Fibroblast of lung (primary cell): ENCODE measurements around the gene KIF5A. TPM values are rescaled to one million over a fixed set of nuclear protein-coding genes. Genes with fewer than 3 reads are reported as not detected.
"Not testable (repeated sequence)": the region's sequence is repeated elsewhere in the genome, so short reads cannot be mapped to it uniquely, and the experiment has no call there.

Experiments used
- DNase-seq, 2 donors: peaks; one replicate each; pipeline versions ENCODE4 v3.0.0 to v3.0.0-alpha.2; 2010; ENCODE audit warnings: low read depth in 2 of 2
- H2AFZ ChIP-seq: 2 replicates; pipeline ENCODE4 v1.5.1; 2012; ENCODE audit warnings: low read length, control low read depth, inconsistent platforms
- H3K27ac ChIP-seq: 2 replicates; pipeline ENCODE4 v1.5.1; 2011; ENCODE audit warnings: low read length, control low read depth; ENCODE audit not compliant: insufficient read depth
- H3K27me3 ChIP-seq: 2 replicates; pipeline ENCODE4 v1.5.1; 2011; ENCODE audit warnings: mild to moderate bottlenecking, low read length; ENCODE audit not compliant: control insufficient read depth, insufficient read depth
- H3K36me3 ChIP-seq: 2 replicates; pipeline ENCODE4 v1.5.1; 2011; ENCODE audit warnings: low read length; ENCODE audit not compliant: control insufficient read depth, insufficient read depth
- H3K4me1 ChIP-seq: 2 replicates; pipeline ENCODE4 v1.5.1; 2011; ENCODE audit warnings: low read length; ENCODE audit not compliant: control insufficient read depth, insufficient read depth; ENCODE audit errors: extremely low read depth
- H3K4me2 ChIP-seq: 2 replicates; pipeline ENCODE4 v1.5.1; 2011; ENCODE audit warnings: low read length, control low read depth; ENCODE audit not compliant: insufficient read depth; ENCODE audit errors: extremely low read depth
- H3K4me3 ChIP-seq, 4 experiments: fragments of 200-600 bp in 1 of 4; sonication (generic) in 1 of 4; replicated peaks in 1 of 4; 2 replicates each; pipeline ENCODE4 v1.5.1; 2011 to 2016; ENCODE audit warnings: low read length in 4 of 4, low read depth in 3 of 4, mild to moderate bottlenecking in 3 of 4, control low read depth in 2 of 4, inconsistent platforms in 1 of 4, mixed read lengths in 1 of 4; ENCODE audit not compliant: insufficient read depth in 1 of 4; ENCODE audit errors: control extremely low read depth in 1 of 4
- H3K79me2 ChIP-seq: 2 replicates; pipeline ENCODE4 v1.5.1; 2012; ENCODE audit warnings: mild to moderate bottlenecking, low read length, inconsistent platforms; ENCODE audit not compliant: control insufficient read depth, insufficient read depth
- H3K9ac ChIP-seq: 2 replicates; pipeline ENCODE4 v1.5.1; 2011; ENCODE audit warnings: mild to moderate bottlenecking, low read length, control low read depth; ENCODE audit not compliant: insufficient read depth
- H3K9me3 ChIP-seq: 2 replicates; pipeline ENCODE4 v1.5.1; 2012; ENCODE audit warnings: low read depth, low read length; ENCODE audit not compliant: control insufficient read depth, insufficient read depth
- H4K20me1 ChIP-seq: 2 replicates; pipeline ENCODE4 v1.5.1; 2011; ENCODE audit warnings: low read length; ENCODE audit not compliant: control insufficient read depth, insufficient read depth; ENCODE audit errors: extremely low read depth
- CTCF ChIP-seq, 2 donors: IDR thresholded peaks in 1 of 2; conservative IDR thresholded peaks in 1 of 2; 1 replicate in 1 of 2; 2 replicates in 1 of 2; pipeline ENCODE4 v1.5.1; 2011 to 2012; ENCODE audit warnings: low read length in 2 of 2, control low read depth in 1 of 2, inconsistent platforms in 1 of 2, low read depth in 1 of 2, mild to moderate bottlenecking in 1 of 2
- EZH2 ChIP-seq: IDR thresholded peaks from 2 replicates; pipeline ENCODE4 v1.5.1; 2012; ENCODE audit warnings: low read length, control low read depth, mild to moderate bottlenecking; ENCODE audit errors: missing control alignments
- polyA plus RNA-seq, 2 donors: library from polyadenylated mRNA; depleted of rRNA in 1 of 2; stranded (reverse) in 1 of 2; unstranded in 1 of 2; fragments of >200 nt; gene quantifications; 2 replicates each; pipeline ENCODE4 v1.2.1, GENCODE V29; 2011 to 2012; ENCODE audit warnings: missing spikeins in 1 of 2
- total RNA-seq: library from RNA; depleted of rRNA; stranded (reverse); fragments of >200 nt; gene quantifications from 2 replicates; pipeline ENCODE4 v1.2.1, GENCODE V29; 2014

Gene KIF5A
- total and polyA plus RNA-seq, 2 donors (not counting 1 experiment from before 2014, with no cell fraction given) = 0.53 to 1.3 TPM

- peaks cover under 1% of the 10 kb centered on the region for H4K20me1 ChIP-seq
- peaks cover 16% of the 10 kb centered on the region for H3K79me2 ChIP-seq
- H3K4me1 ChIP-seq = peaks cover 11% of the 10 kb centered on the region
- TF ChIP-seq CTCF (conservative IDR thresholded peaks at IDR 0.05 in 1 of 2, IDR thresholded peaks at IDR 0.05 in 1 of 2; ENCODE audit: low read depth in 1 of 2, low read length in 2 of 2) (no peak), EZH2 (no peak)
- H3K36me3 ChIP-seq = peaks cover 30% of the 10 kb centered on the region
- H3K4me2 ChIP-seq = no peak overlapping the region
- H3K9me3 ChIP-seq = no peaks in the 10 kb centered on the region
- no peak for DNase-seq
- no peak overlapping the region for H2AFZ ChIP-seq
- no peak overlapping the region for H3K4me3 ChIP-seq
- no peak overlapping the region for H3K9ac ChIP-seq
- H3K27ac ChIP-seq = no peak overlapping the region
- no peaks in the 10 kb centered on the region for H3K27me3 ChIP-seq
These were observed 36.6 kb upstream of the KIF5A start for GRCh38 chr12:57513266-57513665.

GRCh38 chr12:57513677-57514076, 36.2 kb upstream of the KIF5A start:
- not testable (repeated sequence) for H3K4me2 ChIP-seq, H3K27ac ChIP-seq, H2AFZ ChIP-seq, DNase-seq, H4K20me1 ChIP-seq, H3K4me3 ChIP-seq, H3K9ac ChIP-seq, H3K27me3 ChIP-seq, H3K9me3 ChIP-seq
- H3K36me3 ChIP-seq = peaks cover 30% of the 10 kb centered on the region
- peaks cover 14% of the 10 kb centered on the region for H3K4me1 ChIP-seq
- H3K79me2 ChIP-seq = peaks cover 20% of the 10 kb centered on the region

- H3K4me2 ChIP-seq, H2AFZ ChIP-seq, H3K9me3 ChIP-seq, H3K9ac ChIP-seq, H3K27ac ChIP-seq, DNase-seq, H3K27me3 ChIP-seq, H4K20me1 ChIP-seq, H3K4me3 ChIP-seq: not testable (repeated sequence)
- Histone ChIP-seq H3K4me1 (peaks cover 14% of the 10 kb centered on the region), H3K36me3 (peaks cover 30% of the 10 kb centered on the region), H3K79me2 (peaks cover 26% of the 10 kb centered on the region)
These were observed 35.6 kb upstream of the KIF5A start for GRCh38 chr12:57514246-57514645.

- Histone ChIP-seq H2AFZ (no peak overlapping the region), H3K79me2 (peaks cover 32% of the 10 kb centered on the region), H3K4me2 (no peak overlapping the region), H3K27me3 (no peaks in the 10 kb centered on the region), H3K36me3 (peaks cover 30% of the 10 kb centered on the region), H3K4me3 (no peak overlapping the region), H3K9me3 (no peaks in the 10 kb centered on the region), H3K9ac (no peak overlapping the region), H4K20me1 (peaks cover 3% of the 10 kb centered on the region), H3K27ac (no peak overlapping the region), H3K4me1 (peaks cover 14% of the 10 kb centered on the region)
- TF ChIP-seq EZH2 (no peak), CTCF (conservative IDR thresholded peaks at IDR 0.05 in 1 of 2, IDR thresholded peaks at IDR 0.05 in 1 of 2; ENCODE audit: low read depth in 1 of 2, low read length in 2 of 2) (no peak)
- no peak for DNase-seq
These were observed 35.0 kb upstream of the KIF5A start for GRCh38 chr12:57514720-57515407.
